G401 (cell line): Measurements from ENCODE around the gene RASGRP2. TPM values are rescaled to one million over a fixed set of nuclear protein-coding genes. Genes with fewer than 3 reads are reported as not detected.

Source experiments
- DNase-seq: peaks from one replicate; pipeline ENCODE4 v3.0.0-alpha.2; 2015; ENCODE audit warnings: low spot score
- in situ Hi-C: cut with HindIII; loops from 2 replicates; pipeline ENCODE4 v1.10.0; 2016; ENCODE audit warnings: low sequenced_read_pairs, mixed read lengths
- total RNA-seq: library from RNA; depleted of rRNA; stranded (reverse); fragments of >200 nt; shearing (Covaris generic); gene quantifications from 2 replicates; pipeline ENCODE4 v1.2.3, GENCODE V29; 2014

The RASGRP2 gene
- total RNA-seq, 1 experiment from 2014 or later, result 1.9 TPM

DNA sequence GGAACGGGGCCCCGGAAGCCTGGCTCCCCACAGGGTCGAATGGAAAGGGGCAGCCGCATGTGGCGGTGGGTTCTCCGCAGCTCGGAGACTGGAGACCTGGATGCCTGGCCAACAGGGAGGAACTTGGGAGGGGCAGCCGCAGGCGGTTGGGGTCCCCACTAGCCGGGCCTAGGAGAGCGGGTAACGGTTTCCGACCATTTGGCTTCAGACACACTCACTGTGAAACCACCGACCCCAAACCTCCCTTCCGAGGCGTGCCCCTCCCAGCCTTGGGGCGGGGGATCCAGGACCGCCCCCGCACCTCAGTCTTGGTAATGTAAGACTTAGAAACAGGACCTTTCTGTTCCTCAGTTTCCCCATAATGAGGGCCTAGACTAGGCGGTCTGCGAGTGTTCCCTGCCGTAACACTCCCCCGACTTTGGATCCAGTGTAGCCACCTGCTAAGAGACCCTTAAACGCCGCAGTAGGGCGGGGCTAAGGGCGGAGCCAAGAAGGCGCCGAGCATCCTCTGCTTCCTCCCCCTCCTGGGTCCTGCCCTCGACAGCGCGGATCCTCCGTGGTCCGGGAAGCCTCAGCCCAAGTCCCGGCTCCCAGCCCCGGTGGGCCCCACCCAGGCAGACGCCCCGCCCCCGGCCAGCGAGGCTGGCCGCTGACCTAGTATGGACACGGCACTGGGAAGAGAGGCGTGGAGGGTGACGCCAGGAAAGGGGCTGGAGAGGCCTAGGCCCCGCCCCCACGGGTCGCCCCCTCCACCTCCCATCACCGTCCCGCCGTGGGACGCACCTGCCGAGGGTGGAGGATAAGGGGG, 1.8 kb upstream of the RASGRP2 start:
- peak; percentile 67 for DNase-seq

DNA sequence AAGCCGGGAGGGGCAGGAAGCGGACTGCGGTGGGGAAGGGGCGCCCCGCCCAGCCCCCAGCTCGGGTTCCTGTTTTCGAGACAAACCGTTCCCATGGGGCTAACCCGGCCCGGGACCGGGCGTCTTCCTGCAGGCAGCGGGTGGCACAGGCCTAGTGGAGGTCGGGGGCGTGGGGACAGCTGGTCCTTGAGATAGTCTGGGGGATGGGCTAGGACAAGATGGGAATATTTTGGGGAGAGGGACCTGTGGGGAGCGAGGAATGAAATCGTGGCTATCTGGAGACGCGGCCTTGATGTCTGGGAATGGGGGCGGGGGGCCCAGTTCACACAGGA, 1.2 kb upstream of the RASGRP2 start:
- in situ Hi-C loops, result no loop called here
- peak; percentile 12 for DNase-seq

More for the DNA sequence above, 1.8 kb upstream of the RASGRP2 start:
- in situ Hi-C loops, result no loop called here

- DNase-seq, result no peak
- in situ Hi-C loops, result no loop called here
These were observed 724 bp upstream of the RASGRP2 start for GRCh38 chr11:64744544-64745188.

GRCh38 chr11:64742889-64743590, 902 bp downstream of the RASGRP2 start:
- DNase-seq, result peak; percentile 23
- in situ Hi-C loops, result no loop called here

GRCh38 chr11:64742087-64742888, 1.7 kb downstream of the RASGRP2 start:
- in situ Hi-C loops, result no loop called here

GRCh38 chr11:64741375-64742086, 2.4 kb downstream of the RASGRP2 start:
- no peak for DNase-seq
- in situ Hi-C loops, result no loop called here

More at GRCh38 chr11:64742087-64742888, 1.7 kb downstream of the RASGRP2 start:
- DNase-seq, result no peak

DNA sequence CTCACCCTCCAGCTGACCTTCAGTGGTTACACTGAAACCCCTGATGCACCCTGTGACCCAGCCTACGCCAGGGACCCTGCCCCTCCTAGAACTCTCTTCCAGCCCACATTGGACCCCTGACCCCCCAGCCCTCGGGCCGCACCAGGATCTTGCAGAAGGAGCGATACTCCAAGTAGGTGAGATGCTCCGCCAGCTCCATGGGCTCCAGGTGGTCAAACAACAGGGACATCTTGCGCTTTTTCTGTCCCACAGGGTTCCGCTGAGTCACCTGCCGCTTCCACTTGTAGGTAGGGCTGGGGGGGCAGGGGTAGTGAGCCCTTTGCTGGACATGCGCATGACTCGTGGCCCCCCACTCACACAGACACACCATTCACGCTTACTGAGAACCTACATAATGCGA, 4.1 kb downstream of the RASGRP2 start:
- DNase-seq, result no peak
- in situ Hi-C loops, result no loop called here

DNA sequence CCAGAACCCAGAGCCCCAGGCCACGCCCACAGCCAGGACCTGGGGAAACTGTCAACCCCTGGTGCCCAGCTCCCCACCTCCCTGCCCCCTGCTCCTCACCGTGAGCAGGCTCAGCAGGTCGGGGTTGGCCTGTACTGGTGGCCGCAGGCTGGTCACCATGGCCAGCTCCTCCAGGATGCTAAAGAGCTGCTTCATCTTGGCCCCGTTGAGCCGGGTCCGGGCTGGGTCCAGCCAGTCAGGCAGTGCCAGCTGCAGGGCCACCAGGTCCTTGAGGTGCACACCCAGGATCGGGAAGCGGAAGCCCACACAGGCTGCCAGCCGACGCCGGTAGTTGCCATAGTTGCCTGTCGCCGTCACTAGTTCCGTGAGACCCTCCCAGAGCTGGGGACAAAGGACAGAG, 7.3 kb downstream of the RASGRP2 start:
- DNase-seq, result no peak
- in situ Hi-C loops, result no loop called here

- no peak for DNase-seq
- in situ Hi-C loops, result no loop called here
These were observed 8.2 kb downstream of the RASGRP2 start for GRCh38 chr11:64735725-64736259.

- in situ Hi-C loops, result no loop called here
- DNase-seq, result no peak
These were observed 8.9 kb downstream of the RASGRP2 start for GRCh38 chr11:64734811-64735724.

GRCh38 chr11:64731601-64732000, 12.3 kb downstream of the RASGRP2 start:
- in situ Hi-C loops, result no loop called here
- no peak for DNase-seq

DNA sequence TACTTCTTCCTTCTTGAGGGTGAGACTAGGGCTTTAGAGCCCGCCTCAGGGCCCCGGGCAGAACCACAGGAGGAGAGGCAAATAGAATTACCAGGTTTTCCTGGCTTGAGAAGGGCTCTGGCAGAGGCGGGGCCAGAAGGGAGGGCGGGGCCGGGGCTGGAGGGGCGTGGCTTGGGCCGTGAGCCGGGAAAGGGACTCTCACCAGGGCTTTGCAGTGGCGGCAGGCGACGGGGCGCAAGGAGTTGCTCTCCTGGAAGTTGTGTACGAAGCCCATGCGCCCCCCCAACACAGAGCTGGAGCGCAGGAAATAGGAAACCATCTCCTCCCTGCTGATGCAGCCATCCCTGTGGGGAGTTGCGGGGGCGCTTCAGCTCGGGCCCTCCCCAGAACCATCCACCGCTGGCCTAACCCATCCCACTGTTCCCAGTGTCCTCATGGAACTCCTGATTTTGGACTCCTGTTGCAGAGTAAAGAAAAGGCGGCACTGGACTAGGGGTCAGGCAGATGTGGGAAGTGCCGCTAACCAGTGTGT, 14.0 kb downstream of the RASGRP2 start:
- in situ Hi-C loops, result no loop called here
- DNase-seq, result no peak

GRCh38 chr11:64728757-64729365, 15.1 kb downstream of the RASGRP2 start:
- no peak for DNase-seq
- in situ Hi-C loops, result no loop called here

- in situ Hi-C loops, result no loop called here
- DNase-seq, result no peak
These were observed 16.9 kb downstream of the RASGRP2 start for GRCh38 chr11:64726867-64727530.

- in situ Hi-C loops, result no loop called here
- DNase-seq, result no peak
These were observed 17.7 kb downstream of the RASGRP2 start for GRCh38 chr11:64726211-64726641.

- in situ Hi-C loops, result no loop called here
- no peak for DNase-seq
These were observed 18.9 kb downstream of the RASGRP2 start for GRCh38 chr11:64724863-64725532.
